ENCODE results near the gene SEC16B.

Gene SEC16B

GRCh38 chr1:178010674-178011464 lies 41.0 kb upstream of the SEC16B start:
- no peak overlapping the region for H3K4me3 ChIP-seq (ENCODE audit: low read depth, low read length)
- TF ChIP-seq CTCF (IDR thresholded peaks at IDR 0.05; ENCODE audit: control insufficient read depth, extremely low read depth, insufficient read depth), result no peak
- no peak for DNase-seq (ENCODE audit: low read depth)

GRCh38 chr1:178006043-178006442 lies 36.2 kb upstream of the SEC16B start:
- H3K4me3 ChIP-seq (ENCODE audit: low read depth, low read length), result no peak overlapping the region
- DNase-seq (ENCODE audit: low read depth), result no peak
- TF ChIP-seq CTCF (IDR thresholded peaks at IDR 0.05; ENCODE audit: control insufficient read depth, extremely low read depth, insufficient read depth), result no peak

- TF ChIP-seq CTCF (IDR thresholded peaks at IDR 0.05; ENCODE audit: control insufficient read depth, extremely low read depth, insufficient read depth), result no peak
- no peak for DNase-seq (ENCODE audit: low read depth)
- H3K4me3 ChIP-seq (ENCODE audit: low read depth, low read length), result no peak overlapping the region
Measured at GRCh38 chr1:178005450-178005849, 35.6 kb upstream of the SEC16B start.

GRCh38 chr1:178004926-178005391 lies 35.1 kb upstream of the SEC16B start:
- DNase-seq (ENCODE audit: low read depth), result no peak
- TF ChIP-seq CTCF (IDR thresholded peaks at IDR 0.05; ENCODE audit: control insufficient read depth, extremely low read depth, insufficient read depth), result no peak
- H3K4me3 ChIP-seq (ENCODE audit: low read depth, low read length), result no peak overlapping the region

- no peak for TF ChIP-seq CTCF (IDR thresholded peaks at IDR 0.05; ENCODE audit: control insufficient read depth, extremely low read depth, insufficient read depth)
- DNase-seq (ENCODE audit: low read depth), result no peak
- no peak overlapping the region for H3K4me3 ChIP-seq (ENCODE audit: low read depth, low read length)
Measured at GRCh38 chr1:177998696-177999631, 29.1 kb upstream of the SEC16B start.

- TF ChIP-seq CTCF (IDR thresholded peaks at IDR 0.05; ENCODE audit: control insufficient read depth, extremely low read depth, insufficient read depth), result no peak
- no peak for DNase-seq (ENCODE audit: low read depth)
Measured at GRCh38 chr1:177996957-177997356, 27.1 kb upstream of the SEC16B start.

More at GRCh38 chr1:177996957-177997356, 27.1 kb upstream of the SEC16B start:
- H3K4me3 ChIP-seq (ENCODE audit: low read depth, low read length), result no peak overlapping the region
